Right forelimb (tissue), 1 donor: Measurements from ENCODE around the gene INPP5F.
"Not testable (repeated sequence)": the region's sequence is repeated elsewhere in the genome, so short reads cannot be mapped to it uniquely, and the experiment has no call there.

Source experiments
- DNase-seq: peaks from one replicate; pipeline ENCODE4 v3.0.0-alpha.2; 2018

The INPP5F gene

DNA sequence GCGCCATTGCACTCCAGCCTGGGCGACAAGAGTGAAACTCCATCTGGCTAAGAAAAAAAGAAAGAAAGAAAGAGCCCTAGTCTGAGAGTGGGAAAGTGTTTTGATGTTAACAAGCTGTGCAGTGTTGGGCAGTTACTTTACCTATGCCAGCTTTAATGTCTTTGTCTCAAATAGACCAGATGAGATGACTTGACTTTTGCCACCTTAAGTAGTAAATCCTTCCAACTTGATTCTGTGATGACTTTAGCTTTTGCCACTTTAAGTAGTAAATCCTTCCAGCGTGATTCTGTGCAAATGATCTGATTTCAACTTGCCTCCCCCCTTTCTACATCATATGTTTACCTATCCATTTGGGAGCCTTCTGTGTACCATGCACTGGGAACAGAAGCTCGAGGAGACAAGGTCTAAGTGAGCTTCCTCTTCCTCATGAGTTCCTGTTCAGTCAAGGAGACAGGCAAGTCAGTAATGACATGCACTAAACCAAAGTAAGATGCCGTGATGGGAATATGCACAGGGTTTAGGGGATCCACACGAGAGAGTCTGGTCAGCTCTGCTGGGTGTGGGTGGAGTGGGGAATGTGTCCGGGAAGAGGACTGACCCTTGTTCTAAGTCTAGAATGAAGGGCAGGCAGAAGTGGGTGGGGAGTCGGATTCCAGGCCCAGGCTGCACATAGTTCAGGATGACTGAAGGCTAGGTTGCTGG is 17.2 kb downstream of the INPP5F start:
- no peak for DNase-seq

DNA sequence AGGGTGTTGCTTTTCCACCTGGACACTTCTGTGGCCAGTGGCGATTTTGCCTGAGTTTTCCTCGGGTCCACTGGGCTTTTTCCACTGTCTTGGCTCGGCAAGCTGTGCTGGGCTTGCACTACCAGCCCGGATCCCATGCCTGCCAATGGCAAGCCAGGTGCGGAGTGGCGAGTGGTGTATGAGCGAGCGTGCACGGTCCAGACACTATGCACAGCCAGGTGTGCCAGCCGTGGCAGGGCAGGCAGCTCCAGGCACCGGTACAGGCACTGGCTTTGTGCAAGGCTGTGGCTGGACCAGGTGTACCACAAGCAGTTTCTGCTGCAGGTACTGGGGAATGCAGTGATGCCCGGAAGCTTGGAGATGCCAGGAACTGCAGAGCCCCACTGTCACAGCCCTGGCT is 22.1 kb downstream of the INPP5F start:
- DNase-seq: no peak

DNA sequence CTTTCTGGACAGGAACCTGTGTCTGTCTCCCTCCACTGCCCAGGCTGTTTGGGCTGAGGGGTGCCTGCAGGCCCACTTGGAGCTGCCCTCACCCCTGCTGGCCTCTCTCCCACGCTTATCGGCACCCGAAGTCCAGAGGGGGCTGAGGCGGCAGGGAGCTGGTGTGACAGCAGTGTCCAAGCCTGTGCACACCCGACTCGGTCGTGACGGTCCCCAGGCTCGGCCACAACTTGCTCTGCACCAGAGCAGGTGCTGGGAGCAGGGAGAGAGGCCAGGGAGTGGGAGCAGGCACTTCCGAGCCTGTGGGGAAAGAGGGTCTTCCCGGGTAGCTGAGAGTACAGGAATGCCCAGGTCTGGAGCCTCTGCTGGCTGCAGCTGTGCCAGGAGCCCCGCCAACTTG is 23.0 kb downstream of the INPP5F start:
- DNase-seq: no peak

DNA sequence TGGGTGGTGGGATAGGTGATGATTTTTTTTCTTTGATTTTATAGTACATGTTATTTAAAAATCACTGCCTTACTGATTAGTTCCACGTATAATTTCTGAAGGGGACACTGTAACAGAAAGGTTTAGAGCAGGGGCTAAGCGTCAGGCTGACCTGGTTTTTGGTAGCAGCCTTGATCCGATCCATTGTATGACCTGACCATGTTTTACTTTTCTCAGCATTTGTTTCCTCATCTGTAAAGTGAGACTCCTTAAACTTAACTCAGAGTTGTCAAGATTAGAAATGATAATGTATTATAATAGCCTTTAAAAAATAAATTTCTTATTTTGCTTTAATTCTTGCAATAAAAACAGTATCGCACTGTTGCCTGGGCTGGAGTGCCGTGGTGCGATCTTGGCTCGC is 23.6 kb downstream of the INPP5F start:
- no peak for DNase-seq

DNA sequence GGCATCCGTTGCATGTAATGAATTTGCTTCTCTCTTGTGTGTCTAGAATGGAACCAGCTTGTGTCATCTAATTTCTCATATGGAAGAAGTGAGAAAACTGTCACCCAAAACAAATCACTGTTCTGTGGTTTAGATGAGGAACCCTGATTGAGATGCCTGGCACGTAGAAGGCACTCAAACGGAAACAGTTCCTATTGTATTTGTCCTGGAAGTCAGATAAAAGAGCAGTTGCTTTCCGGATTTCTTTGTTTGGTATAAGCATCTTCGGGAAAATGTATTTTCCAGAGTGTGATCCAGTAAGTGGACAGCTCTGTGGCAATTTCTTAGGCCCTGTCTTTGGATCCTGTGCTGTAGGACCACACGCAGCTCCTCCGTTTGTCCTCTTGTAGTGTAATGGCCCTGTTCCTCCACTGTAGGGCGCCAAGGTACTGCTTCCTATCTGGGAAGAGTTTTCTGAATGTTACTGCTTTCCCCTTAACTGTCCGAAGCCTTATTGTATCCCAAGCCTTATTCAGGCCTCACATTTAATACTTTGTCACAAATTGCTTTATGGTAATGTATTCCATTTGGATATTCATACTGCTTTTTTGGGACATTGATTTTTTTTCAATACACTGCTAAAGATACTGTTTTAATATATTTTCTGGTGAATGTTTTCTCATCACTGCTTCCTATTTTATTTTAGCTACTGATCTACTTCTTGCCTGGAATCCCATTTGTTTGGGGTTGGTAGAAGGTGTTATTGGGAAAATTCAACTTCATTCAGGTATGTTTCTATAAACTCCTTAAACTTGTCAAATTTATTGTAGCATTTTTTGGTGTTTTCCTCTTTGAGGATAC is 24.8 kb downstream of the INPP5F start:
- peak; percentile 81 for DNase-seq

DNA sequence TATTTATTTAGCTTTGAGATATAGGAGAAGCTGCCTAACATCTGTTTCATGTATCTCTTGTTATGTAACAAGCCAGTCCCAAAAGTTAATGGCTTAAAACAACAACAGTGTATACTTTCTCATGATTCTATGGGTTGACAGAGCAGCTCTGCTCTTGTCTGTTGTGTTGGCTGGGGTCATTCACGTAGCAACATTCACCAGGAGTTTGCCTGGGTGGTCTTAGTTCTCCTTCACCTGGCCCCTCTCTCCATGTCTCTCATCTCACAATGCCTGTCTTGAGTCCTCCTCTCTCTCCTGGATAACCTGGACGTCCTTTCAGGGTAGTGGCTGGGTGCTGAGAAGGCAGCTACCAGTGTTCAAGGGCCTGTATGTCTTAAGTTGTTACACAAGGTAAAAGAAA is 27.5 kb downstream of the INPP5F start:
- no peak for DNase-seq

DNA sequence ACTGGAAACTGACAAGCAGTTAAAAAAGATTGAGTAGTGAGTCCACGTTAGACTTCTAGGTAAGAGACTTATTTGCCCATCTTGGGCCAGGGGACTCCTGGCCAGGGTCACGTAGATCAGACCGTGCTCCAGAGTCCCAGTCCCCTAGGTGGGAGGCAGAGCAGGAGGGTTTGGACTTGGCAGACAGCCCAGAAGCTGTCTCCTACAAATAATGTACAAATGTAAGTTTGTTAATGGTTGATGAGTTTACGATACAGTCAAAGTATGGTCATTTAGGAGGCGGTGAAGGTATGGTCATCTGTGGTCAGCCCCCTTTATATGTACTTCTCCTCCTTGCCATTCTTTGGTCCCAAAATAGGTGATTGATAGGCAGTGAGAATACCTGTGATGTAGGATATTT is 28.2 kb downstream of the INPP5F start:
- no peak for DNase-seq

DNA sequence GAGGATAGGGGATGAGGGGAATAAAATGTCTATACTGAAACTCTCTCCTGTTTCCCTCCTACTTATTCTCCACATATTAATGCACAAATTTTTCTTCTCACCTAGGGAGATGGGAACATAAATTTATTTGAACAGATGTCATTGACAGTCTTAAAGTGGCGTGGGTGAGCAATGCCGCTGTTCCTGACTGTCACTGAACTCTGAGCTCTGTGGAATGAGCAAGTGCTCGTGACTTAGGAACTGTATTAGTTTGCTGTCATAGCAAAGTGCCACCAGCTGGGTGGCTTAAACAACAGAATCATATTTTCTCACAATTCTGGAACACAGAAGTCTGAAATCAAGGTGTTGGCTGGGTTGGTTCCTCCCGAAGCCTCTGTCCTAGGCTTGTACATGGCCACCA is 29.1 kb downstream of the INPP5F start:
- no peak for DNase-seq

DNA sequence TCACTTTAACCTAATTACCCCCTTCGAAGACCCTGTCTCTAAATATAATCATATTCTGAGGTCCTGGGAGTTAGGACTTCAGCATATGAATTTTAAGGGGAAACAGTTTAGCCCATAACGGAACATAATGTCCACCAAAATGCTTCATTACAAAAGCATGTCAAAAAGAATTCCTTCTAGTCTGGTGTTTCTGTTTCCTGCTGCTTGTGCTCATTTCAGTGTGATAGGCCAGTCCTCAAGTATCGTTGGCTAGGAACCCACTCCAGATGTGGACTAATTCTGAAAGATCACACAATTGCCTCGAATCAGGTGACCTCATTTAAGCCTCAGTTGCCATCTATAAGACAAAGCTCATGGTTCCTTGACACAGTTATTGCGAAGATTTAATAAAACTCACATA is 29.6 kb downstream of the INPP5F start:
- DNase-seq: no peak

DNA sequence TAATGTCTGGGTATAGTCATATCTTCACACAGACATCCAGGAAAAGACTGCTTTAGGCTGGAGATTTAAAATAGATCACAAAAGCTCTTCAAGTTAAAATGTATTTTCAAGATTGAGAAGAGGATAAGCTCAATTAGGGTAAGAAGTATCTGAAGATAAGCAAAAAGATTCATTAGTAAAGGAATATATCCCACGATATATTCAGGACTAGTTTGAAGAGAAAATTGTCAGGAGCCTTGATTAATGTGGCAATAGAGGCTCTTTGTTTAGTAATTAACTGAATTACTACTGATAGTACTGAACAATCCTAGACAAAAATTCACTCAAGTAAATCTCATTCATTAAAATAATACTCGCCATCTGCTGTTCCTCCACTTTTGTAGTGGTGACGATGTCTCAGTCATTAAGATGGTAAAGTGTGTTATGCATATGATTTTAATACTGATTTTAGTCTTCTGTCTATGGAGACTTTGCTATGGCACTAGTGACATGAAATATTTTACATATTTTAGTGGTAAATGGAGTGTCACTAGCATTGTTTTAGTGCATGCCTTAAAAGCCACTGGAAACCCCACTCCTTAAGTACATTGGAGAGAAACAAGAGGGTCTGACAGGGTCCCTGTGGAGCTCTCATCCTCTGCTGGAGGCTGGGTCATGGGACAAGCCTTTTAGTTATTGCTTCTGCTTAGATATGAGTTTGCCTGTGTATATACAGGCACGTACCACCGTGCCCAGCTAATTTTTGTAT is 32.8 kb downstream of the INPP5F start:
- no peak for DNase-seq

DNA sequence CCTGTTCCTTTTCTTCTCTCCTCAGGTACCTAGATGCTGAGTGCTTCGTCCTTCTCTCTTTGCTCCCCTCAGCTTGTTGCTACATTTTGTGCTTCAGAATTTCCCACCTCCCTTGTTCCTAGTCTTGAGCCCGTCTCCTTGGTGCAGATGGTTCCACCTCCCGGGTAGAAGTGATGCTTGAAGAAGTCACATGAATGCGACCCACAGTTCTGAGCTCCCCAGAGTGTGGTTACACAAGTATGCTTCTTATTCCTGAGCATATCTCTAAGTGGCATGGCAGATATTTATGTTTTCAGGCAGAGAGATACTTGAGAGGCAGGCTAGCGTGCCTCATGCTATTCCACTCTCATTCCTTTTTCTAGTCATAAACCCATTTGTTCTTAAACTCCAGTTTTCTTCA is 34.0 kb downstream of the INPP5F start:
- DNase-seq: no peak

DNA sequence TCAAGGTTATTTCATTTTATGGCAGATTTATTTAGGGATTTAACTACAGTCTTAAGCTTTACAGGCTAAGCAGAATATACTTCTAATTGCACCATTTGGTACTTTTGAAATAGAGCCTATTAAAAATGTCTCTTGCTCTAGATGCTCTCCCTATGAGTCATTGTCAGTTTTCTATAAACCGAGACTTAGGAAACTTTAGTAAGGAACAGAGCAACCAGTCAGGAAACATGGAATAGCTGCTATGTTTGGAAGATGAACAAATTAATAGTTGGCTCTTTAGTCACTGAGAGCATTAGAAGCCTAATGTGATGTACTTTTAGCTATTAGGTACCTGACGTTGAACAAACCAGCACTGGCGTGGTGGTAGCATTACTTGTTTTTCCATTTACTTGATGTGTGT is 35.3 kb downstream of the INPP5F start:
- DNase-seq: no peak

DNA sequence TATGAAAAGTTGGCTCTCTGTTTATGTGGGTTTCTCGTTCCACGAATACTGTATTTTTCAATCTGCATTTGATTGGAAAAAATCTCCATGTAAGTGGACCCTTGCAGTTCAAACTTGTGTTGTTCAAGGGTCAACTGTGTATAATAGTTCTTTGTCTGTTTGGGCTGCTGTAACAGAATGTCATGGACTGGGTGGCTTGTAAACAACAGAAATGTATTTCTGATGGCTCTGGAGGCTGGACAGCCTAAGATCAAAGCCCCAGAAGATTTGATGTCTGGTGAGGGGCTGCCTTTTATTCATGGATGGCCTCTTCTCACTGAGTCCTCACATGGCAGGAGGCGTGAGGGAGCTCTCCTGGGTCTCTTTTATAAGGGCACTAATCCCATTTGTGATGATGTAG is 36.2 kb downstream of the INPP5F start:
- no peak for DNase-seq

DNA sequence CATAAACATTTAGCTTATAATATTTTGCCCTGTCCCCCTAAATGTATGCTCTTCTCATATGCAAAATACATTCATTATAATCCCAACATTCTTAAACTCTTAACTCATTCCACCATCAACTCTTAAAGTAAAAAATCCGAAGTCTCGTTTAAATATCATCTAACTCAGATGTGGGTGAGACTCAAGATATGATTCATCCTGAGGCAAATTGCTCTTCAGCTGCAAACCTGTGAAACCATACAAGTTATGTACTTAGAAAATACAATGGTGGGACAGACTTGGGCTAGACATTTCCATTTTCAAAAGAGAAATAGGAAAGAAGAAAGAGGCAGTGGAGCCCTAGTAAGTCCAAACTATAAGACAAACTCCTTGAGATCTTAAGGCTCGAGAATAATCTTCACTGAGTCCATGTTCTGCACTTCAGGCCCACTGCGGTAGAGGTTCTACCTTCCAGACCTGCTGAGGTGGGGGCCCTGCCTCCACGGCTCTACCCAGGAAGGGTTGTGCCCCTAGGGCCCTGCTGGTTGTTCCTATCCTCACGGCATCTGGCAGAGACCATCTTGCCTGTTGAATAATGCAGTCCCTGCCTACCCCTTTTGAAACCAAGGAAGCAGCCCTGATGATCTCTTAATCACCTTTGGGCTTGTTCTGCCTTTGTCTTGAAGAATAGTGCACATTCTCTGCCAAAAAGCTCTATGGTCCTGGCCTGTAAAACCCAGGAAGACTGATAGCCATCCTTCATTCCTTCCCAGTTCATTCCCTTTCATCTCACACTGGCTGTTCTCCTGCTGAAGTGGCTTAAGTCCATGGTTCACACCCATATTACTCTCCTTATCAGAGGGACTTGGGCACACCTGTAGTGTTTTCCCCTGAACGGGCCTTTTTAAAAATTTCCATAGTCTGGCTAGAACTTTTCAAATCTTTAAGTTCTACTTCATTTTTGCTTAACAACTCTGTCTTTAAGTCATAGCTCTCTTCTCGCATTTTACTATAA is 37.3 kb downstream of the INPP5F start:
- DNase-seq: no peak

DNA sequence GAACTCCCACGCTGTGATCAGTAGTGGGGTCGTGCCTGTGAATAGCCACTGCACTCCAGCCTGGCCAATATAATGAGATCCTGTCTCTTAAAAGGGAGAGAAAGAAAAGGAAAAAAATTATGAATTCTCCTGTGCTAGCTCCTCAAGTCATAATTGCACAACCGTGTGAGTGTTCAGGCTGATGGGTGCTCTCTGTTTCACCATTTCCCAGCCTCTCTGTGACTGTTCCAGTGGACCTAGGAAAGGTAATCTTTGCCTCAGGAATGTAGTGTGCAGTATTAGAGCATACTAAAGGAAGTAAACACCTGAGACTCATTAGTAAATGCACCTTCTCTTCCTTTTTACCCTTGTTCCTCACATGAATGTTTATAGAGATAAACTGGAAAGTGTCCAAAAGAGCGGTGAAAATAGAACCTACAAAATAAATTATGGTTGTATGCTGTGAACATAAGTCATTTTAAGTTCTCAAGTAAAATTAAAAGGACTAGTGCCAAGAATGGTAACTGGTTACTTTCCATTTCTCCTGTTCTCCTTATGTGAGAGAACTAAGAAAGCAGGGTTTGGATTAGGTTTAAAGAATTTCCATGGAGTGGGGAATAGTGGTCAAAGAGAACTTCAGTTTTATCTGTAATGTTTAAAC is 42.7 kb downstream of the INPP5F start:
- no peak for DNase-seq

DNA sequence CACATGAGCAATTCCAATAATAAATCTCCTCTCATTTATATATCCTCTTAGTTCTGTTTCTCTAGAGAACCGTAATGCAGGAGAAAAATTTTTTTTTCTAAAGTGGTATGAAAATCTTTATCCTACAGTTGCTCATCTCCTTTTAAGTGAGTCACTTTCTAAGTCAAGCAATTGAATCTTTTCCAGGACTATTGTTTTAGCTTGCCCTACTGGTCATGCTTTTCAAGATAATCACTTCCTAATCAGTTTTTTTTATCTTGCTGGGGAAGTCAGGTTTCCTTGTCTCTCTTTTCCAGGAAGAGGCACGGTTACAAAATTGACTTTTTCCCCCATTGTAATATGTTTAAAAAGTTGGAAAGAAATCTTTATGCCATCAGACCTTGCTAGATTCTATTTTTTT is 44.0 kb downstream of the INPP5F start:
- no peak for DNase-seq

DNA sequence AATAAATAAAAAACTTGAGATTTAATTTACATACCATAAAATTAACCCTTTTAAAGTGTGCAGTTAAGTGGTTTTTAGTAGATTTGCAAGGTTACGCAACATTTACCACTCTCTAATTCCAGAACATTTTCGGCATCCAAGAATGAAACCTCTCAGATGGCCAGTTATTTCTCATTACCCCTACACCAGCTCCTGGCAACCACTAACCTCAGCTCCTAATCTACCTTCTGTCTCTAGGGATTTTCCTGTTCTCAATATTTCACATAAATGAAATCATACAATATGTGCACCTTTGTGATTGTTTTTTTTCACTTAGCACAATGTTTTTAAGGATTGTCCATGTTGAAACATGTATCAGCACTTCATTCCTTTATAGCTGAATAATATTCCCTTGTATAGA is 45.1 kb downstream of the INPP5F start:
- no peak for DNase-seq

DNA sequence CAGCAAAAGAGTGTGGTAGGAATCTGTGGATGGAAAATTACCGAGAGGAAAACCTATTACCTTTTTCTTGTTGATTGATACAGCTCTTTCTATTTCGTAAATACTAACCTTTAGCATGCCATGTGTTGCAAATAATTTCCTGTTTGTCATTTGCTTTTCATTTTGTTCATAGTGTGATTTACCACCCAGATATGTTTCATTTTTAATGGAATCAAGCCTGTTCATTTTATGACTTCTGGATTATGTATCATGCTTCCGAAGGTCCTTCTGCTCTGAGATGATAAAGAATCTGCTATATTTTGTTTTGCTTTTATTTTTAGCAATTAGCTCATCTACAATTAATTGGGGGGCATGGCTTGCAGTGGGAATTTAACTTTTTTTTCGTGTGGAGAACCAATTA is 46.5 kb downstream of the INPP5F start:
- DNase-seq: no peak

DNA sequence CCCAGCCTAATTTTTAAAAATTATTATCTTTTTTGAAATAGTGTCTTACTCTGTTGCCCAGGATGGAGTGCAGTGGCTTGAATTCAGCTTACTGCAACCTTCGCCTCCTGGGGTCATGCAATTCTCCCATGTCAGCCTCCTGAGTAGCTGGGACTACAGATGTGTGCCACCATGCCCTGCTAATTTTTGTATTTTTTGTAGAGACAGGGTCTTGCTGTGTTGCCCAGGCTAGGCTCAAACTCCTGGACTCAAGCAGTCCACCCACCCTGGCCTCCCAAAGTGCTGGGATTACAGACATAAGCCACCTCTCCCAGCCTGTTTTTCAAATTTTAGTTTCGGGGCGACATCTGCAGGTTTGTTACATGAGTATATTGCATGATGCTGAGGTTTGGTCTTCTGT is 47.2 kb downstream of the INPP5F start:
- not testable (repeated sequence) for DNase-seq

DNA sequence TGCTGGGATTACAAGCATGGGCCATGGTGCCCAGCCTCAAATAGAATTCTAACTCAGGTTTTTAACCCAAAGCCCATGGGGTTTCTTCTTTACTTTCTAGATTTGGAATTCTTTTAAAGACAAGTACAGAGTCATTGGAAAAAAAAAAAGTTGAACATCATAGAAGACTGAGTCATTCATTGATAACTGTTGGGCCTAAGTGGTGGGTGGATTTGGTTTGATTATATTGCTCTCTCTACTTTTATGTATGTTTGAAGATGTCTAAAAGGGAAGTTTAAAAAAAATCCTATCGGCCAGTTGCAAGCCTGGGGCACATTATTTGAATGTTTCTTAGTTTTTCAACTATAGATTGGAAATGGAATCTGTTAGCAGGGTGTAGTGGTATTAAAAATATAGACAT is 49.7 kb downstream of the INPP5F start:
- DNase-seq: no peak

DNA sequence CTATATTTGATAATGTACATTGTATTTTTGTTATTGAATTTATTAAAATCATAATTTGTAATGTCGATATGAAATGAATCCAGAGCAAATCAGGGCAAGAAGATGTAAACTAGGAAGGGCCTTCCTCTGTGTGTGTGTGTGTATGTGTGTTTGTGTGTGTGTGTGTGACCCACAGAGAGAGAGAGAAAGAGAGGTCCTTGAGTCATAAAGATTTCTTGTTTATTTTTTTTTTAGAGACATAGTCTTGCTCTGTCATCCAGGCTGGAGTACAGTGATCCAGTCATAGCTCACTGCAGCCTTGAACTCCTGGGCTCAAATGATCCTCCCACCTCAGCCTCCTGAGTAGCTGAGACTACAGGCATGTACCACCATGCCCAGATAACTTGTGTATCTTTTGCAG is 50.7 kb downstream of the INPP5F start:
- no peak for DNase-seq

DNA sequence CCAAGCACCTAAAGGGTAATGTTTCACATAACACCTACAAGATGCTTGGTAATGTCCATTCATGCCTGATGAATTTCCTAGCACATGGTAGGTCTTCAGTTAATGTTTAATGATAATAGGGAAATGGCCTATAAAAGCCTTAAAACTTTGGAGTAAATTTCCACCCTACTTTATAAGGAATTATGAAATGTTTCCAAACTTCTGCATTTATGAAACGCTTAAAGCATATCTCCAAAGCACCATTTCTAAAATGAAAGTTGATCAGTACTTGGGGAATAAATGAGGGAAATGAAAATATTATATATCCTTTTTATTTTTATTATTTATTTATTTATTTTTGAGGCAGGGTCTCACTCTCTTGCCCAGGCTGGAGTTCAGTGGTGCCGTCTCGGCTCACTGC is 51.8 kb downstream of the INPP5F start:
- no peak for DNase-seq
